WERI-Rb-1 (cell line): ENCODE measurements around the gene INSM1.

Experiments
- DNase-seq: peaks from one replicate; pipeline ENCODE4 v3.0.0-alpha.2; 2020
- H3K27ac ChIP-seq: fragments of 250-450 bp; sonication (Bioruptor Pico); 2 replicates; pipeline ENCODE4 v1.5.1; 2020; ENCODE audit warnings: mild to moderate bottlenecking, moderate library complexity
- H3K27me3 ChIP-seq: fragments of 250-450 bp; sonication (Bioruptor Pico); 2 replicates; pipeline ENCODE4 v1.5.1; 2021; ENCODE audit warnings: mild to moderate bottlenecking, low read depth, moderate library complexity; ENCODE audit not compliant: insufficient read depth, severe bottlenecking
- H3K36me3 ChIP-seq: fragments of 250-450 bp; sonication (Bioruptor Pico); 2 replicates; pipeline ENCODE4 v1.5.1; 2020; ENCODE audit warnings: mild to moderate bottlenecking, moderate library complexity
- H3K4me3 ChIP-seq: 2 replicates; pipeline ENCODE4 v1.5.1; 2011; ENCODE audit warnings: low read depth, mild to moderate bottlenecking, control low read depth, low read length
- H3K9me3 ChIP-seq: fragments of 250-450 bp; sonication (Bioruptor Pico); 2 replicates; pipeline ENCODE4 v1.5.1; 2021; ENCODE audit warnings: mild to moderate bottlenecking, moderate library complexity; ENCODE audit not compliant: severe bottlenecking
- CTCF ChIP-seq: IDR thresholded peaks from 2 replicates; pipeline ENCODE4 v1.5.1; 2011; ENCODE audit warnings: low read depth, mild to moderate bottlenecking, control low read depth, inconsistent platforms, low read length

INSM1 gene

GRCh38 chr20:20367575-20368417 lies at the start of gene INSM1:
TSS of gene INSM1 (plus strand) at chr20:20368104. CDS start at chr20:20368268, 164 bp downstream.
- peaks cover 39% of the 10 kb centered on the region for H3K36me3 ChIP-seq
- TF ChIP-seq CTCF = no peak
- H3K27me3 ChIP-seq = no peaks in the 10 kb centered on the region
- H3K27ac ChIP-seq = peak within 1 kb of the TSS; percentile 100
- DNase-seq = peak; percentile 99
- peak within 1 kb of the TSS; percentile 90 for H3K4me3 ChIP-seq
- peaks cover 7% of the 10 kb centered on the region for H3K9me3 ChIP-seq

- H3K4me3 ChIP-seq = no peak overlapping the region
- TF ChIP-seq CTCF = no peak
- no peaks in the 10 kb centered on the region for H3K36me3 ChIP-seq
- DNase-seq = no peak
- peaks cover 2% of the 10 kb centered on the region for H3K9me3 ChIP-seq
- H3K27me3 ChIP-seq = no peaks in the 10 kb centered on the region
- peak overlapping the region; percentile 63; the same call in 1 of the 2 replicates for H3K27ac ChIP-seq
Measured at GRCh38 chr20:20318365-20319161, 49.3 kb upstream of the INSM1 start.

- Histone ChIP-seq H3K27ac (no peak overlapping the region), H3K27me3 (no peaks in the 10 kb centered on the region), H3K36me3 (no peaks in the 10 kb centered on the region), H3K4me3 (no peak overlapping the region), H3K9me3 (peaks cover 3% of the 10 kb centered on the region)
- TF ChIP-seq CTCF = no peak
- DNase-seq = no peak
Measured at GRCh38 chr20:20321134-20321533, 46.8 kb upstream of the INSM1 start.

- no peaks in the 10 kb centered on the region for H3K36me3 ChIP-seq
- H3K27ac ChIP-seq = no peak overlapping the region
- peaks cover 3% of the 10 kb centered on the region for H3K9me3 ChIP-seq
- no peak for DNase-seq
- TF ChIP-seq CTCF = no peak
- H3K27me3 ChIP-seq = no peaks in the 10 kb centered on the region
- H3K4me3 ChIP-seq = no peak overlapping the region
Measured at GRCh38 chr20:20321917-20322316, 46.0 kb upstream of the INSM1 start.

- no peaks in the 10 kb centered on the region for H3K36me3 ChIP-seq
- no peak overlapping the region for H3K4me3 ChIP-seq
- no peaks in the 10 kb centered on the region for H3K27me3 ChIP-seq
- H3K9me3 ChIP-seq = peaks cover 3% of the 10 kb centered on the region
- no peak for TF ChIP-seq CTCF
- no peak overlapping the region for H3K27ac ChIP-seq
- DNase-seq = no peak
Measured at GRCh38 chr20:20322912-20323311, 45.0 kb upstream of the INSM1 start.
